Stimulated activated CD8-positive, alpha-beta memory T cell treated with anti-CD3 and anti-CD28 coated beads, Interleukin-2, amount 100 ng/mL, for 1 hour (primary cell): ENCODE measurements around the gene GRK4.
"Not testable (repeated sequence)": the region's sequence is repeated elsewhere in the genome, so short reads cannot be mapped to it uniquely, and the experiment has no call there.

Experiments used
- DNase-seq, 2 donors: peaks; one replicate each; pipeline ENCODE4 v3.0.0-alpha.2; 2020; ENCODE audit warnings: low read depth in 2 of 2

The GRK4 gene

DNA sequence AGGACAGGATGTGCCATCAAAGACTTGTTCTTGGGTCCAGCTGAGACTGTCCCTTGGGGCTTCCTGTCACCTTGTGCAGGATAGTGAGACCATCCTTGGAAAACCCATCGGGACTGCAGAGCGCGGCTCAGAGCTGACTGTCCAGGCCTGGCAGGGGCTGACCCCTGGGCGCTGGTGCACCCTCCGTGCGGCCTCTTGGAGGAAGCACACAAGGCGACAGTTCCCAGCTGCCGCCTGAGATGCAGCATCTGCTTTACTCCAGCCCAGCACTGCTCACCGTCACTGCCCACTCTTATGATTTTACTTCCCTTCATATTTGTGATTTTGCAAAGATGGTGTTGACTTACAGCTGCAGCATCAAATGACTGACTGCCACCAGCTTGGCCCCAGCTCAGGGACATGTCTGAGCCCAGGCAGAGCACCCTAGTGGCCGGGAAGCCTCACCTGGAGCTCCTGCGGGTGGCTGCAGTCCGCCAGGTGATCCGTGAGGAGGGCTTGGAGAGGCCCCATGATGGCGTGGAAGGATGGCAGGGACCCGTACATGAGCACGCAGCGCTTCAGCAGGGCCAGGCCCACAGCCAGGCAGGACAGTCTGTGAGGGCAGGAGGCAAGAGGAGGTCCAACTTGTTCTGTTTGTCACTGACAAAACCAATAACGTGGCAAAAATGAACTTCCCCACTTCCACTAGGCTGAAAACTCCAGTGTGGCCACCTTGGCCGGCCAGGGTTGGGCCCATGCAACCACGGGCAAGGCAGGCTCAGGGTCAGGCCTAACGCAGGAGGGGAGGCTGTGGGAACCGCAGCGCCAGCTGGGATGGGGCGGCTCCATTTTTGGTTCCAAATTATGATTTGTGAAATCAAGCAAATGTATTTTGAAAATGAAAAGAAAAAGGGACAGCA is 22.0 kb upstream of the GRK4 start:
- DNase-seq = no peak

DNA sequence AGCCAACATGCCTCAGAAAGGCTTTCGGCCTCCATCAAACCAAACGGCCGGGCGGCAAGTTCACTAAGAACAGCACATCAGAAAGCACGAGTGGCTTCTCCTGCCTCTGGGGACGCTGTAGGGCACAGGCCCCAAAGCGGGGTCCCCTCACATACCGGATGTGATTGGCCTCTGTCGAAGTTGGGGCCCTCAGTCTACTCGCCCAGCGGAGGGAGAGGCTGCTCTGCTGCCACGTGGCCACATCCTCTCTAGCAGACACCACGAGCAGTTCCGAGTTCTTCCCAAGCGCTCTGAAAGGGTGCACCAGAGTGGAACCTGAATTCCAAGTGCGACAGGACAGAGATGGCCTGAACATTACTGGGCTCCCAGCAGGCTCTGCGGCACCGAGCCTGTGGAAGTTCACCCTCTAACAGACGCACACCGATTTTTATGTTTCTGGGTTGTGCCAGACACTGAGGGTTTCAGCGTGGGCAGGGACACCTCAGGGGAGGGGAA is 21.3 kb upstream of the GRK4 start:
- DNase-seq = no peak

DNA sequence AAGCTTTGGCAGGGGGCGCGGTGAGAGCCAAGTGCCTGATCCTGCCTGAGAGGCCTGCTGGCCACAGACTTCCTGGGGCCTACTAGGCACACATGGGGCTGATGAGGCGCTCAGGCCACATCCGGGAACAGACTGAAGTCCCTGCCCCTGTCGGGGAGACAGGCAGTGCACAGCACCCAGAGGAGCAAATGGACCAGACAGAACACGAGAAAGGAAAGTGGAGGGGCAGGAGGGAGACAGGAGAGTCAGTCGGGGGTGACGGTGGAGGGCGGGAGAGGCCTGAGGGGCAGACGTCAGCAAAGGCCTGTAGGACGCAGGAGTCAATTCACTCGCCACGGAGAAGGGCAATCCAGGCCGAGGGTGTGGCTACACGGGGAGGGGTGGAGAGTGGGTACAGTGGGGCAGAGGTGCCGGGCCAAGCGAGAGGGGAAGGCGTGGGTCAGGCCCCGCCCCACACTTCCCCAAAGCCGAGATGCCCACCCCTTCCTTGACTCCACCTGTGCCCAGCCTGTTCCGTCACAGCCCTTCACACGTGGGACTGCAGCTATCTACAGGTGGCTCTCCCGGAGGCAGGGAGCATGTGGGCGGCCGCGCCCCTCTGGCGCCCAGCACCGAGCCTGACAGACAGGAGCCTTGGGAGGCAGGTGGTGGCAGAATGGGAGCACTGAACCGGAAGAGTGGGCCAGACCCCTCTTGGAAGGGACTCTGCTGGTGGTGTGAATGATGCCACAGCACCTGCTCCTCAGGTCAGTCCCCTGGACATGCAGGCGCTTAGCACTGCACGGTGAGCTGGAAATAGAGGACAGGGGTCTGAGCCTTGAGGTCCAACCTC is 20.6 kb upstream of the GRK4 start:
- no peak for DNase-seq

DNA sequence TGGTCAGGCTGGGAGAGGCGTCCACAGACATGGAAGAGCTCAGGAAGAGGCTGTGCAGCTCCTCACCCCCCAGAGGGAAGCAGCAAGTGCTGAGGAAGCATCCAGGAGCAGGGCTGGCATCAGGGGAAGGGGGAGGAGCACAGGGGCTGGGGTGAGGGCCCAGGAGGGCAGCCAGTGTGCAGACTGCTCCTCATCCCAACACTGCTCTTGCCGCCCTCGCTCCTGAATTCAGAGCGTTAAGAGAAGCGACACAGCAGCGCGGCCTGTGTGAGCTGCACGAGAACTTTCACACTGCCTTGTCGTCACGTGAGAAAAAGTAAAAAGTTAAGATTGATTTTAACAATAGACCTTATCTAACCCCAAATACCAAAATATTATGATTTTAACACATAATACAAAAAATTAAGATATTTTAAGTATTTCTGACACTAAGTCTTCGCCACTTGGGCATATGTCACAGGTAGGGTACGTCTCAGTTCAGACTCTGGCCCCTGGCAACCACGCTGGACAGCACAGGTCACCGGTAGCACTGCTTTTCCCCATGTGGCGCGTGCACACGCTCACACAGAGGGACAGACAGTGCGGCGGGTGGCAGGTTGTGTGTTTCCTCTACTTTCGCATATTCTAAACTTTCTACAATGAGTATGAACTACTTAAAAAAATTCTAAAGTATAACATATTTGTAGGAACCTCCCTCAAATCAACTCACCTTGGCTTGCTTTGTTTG is 19.8 kb upstream of the GRK4 start:
- DNase-seq = no peak

DNA sequence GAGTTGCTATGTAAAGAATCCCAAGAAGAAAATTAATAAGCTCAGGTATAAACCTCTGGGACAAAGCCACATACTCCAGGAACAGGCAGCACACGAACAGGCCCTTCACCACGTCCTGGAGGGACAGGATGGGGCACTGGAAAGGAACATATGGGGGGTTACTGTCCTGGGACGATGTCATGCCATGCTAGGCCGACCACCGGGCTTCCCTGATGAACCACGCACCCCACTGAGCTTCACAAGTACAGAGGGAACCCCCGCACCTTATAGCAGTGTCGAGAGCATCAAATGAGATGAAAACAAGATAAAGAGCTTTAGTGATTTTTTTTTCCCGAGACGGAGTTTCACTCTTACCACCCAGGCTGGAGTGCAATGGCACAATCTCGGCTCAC is 19.3 kb upstream of the GRK4 start:
- no peak for DNase-seq

DNA sequence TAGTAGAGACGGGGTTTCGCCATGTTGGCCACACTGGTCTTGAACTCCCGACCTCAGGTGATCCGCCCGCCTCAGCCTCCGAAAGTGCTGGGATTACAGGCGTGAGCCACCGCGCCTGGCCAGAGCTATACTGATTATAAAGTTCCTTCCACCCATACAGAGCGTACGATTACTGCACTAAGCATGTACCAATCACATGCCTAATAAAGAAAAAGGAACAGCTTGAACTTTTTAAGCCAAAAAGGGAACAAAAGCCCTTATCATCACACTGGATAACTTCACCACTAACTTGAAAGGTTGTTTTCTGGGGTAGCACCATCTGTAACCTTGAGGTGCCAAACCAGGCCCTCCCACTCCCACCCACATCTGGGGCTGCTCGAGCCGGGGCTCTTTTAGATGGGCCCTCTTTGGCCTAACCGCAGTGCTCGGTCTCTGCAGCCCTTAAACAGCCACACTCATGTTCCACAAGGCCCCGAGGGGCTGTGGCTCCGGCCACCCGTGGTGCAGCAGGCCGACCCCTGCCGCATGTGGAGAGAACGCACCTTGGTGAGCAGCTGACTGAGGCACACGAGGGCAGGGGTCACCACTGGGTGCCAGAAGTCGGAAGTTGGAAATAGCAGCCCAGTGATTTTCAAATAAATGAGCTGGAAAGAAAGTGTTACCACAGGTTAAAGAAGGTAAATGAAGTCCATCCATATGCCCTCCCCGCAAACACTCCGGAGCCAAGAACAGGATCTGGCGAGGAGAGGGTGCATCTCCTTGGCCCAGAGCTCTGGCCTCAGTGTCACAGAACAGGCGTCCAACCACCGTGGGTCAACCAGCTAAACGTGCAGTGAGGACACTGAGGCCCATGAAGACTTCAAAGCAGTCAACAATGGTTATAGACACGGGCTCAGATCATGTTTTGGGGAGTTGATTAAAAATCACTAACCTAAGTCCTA is 18.5 kb upstream of the GRK4 start:
- no peak for DNase-seq

DNA sequence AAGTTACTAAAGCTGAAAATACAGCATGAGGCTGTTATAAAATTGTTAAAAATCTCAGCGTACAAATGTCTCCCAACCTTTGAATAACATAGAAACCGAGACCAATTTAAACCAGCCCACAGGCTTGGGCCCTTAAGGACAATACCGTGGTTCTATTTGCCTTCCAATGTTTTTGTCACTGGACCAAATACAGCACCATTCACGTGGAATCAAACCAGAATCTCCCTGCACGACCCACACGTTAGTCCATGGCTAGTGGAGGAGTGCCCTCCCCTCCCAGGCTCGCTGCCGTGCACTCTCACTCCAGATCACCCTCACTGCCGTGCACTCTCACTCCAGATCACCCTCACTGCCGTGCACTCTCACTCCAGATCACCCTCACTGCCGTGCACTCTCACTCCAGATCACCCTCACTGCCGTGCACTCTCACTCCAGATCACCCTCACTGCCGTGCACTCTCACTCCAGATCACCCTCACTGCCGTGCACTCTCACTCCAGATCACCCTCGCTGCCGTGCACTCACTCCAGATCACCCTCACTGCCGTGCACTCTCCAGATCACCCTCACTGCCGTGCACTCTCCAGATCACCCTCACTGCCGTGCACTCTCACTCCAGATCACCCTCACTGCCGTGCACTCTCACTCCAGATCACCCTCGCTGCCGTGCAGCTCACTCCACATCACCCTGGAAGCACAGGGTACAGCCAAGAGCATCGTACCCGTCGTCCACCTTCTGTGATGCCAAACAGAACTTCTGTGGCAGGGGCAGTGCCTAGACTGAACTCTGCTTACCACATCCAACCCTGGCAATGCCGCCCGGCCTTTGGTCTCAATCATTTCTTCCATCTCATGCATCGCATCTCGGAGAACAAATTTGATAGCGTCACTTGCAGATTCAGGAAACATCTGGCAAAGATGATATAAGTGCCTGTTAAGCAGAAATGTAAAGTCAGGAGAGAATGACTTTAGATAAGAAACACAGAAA is 17.5 kb upstream of the GRK4 start:
- DNase-seq = not testable (repeated sequence)

DNA sequence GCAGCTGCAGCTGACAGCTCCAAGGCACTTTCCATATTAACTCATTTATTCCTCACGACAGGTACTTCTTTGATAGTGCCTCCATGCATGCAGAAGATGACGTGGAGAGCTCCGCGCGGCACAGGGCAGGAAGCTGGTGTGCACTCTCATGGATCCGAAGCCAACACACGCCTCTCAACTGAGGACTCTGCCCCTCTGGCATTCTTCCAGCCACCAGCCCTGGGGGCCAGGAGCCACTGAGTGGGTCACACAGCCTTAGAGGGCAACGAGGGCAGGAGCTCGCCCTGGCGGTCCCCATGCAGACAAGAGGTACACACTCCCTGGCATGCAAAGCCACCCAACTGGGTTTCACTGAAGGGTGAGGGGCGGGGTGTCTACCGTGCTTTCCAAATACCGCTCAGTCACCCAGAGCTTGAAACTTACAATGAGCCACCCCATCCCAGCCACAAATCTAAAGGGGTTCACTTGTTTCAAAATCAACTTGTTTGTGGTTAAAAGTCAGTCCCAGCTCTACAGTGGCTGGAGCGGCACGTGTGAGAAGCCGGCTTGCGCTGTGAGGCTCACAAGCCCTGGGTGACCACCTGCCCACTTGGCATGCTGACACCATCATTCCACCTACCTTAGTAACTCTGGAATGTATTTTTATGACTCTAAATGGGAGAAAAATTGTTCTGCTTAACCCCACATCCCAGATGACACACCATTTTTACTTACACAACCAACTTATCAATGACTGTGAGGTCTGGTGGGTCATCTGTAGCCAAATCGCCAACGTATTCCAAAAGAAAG is 16.4 kb upstream of the GRK4 start:
- DNase-seq = no peak

DNA sequence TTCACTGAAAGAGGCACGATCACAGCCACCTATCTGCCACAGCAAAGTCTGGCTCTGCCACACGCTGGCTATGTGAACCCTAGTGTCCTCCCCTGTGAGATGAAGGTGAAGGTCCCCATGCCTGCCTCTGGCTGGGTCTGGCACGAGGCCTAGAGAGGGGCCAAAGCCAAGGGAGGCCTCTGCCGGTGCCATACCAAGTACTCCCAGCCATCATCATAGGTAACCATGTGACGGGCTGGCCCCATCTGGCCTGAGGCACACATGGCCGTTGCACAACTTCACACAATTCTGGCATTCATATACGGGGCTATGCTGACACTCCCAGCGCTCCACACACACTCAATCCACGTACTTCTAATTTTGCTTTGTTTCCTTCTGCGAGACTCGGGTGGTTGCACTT is 15.4 kb upstream of the GRK4 start:
- no peak for DNase-seq

DNA sequence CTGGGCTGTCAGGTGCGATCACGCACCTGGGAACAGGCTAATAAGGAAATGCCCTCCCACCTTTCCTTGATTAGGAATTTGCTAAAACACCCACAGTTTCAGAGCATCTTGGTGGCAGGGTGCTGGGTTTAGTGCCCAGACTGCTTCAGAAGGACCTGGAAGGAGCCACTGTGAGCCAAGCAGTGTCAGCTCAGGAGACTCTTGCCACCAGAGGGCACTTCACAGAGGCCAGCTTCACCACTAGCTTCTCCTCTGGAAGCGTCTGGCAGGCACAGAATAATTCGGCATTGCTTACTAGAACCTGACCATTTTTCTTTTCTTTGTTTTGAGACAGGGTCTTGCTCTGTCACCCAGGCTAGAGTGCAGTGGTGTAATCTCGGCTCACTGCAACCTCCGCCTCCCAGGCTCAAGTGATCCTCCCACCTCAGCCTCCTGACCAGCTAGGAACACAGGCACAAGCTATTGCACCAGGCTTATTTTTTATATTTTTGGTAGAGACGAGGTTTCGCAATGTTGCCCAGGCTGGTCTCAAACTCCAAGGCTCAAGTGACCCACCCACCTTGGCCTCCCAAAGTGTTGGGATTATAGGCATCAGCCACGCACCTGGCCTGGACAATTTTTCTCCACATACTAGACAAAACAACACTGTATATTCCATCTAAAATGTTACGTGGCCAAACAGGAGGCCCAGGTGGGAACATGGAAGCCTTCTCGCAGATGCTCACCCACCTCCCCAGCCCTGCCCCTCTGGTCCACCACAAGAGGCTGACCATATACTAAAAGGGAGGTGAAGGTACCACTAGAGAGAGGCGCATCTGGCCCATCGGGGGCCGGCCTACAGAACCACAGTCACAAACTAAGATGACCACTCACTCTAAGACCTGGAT is 14.2 kb upstream of the GRK4 start:
- no peak for DNase-seq

DNA sequence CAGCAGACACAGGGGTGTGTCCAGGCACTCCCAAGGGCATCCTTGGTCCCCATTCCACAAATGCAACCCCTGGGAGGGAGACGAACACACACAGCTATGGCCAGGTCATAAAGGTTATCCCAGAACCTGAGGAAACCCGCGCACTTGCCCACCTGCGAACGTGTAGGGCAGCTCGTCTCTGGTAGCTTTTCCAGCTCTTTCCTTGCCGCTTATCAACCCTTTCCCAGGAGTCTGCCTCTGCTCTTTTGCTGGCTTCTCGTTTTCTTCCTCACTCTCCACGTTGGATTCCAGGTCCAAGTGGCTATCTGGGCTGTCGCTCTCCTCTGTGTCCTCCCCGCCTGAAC is 13.6 kb upstream of the GRK4 start:
- no peak for DNase-seq

DNA sequence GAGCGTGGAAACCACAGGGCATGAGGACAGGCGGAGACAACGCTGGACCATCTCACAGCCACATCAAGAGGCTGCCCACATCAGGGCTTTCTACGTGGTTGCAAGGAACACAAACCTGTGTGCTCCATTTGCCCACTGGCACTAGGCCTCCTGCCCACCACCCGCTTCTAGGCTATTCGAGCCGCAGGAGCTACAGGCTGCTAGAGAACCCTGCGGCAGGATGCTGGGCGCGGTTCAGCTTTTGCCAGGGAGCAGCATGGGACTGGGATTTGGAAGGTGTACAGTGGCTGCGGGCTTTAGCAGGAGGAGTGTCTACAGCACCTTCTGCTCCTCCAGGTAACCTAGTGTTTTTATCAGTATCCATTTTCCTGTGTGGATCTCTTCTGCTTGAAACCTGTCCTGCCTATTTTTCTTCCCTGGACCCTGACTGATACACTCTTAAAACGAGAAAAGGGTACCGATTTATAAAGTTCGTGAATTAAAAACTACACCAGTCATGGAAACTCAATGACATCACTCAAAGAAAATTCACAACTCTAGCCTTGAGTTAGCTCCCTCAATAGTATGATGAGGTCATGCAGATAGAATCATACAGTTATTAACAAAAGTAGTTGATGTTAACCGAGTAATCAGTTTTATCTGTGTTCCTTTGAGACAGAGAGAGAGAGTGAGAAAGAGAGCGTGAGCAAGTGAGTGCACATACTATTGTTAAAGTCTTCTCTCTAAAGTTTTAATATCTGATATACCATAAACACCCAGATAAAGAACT is 13.0 kb upstream of the GRK4 start:
- no peak for DNase-seq

DNA sequence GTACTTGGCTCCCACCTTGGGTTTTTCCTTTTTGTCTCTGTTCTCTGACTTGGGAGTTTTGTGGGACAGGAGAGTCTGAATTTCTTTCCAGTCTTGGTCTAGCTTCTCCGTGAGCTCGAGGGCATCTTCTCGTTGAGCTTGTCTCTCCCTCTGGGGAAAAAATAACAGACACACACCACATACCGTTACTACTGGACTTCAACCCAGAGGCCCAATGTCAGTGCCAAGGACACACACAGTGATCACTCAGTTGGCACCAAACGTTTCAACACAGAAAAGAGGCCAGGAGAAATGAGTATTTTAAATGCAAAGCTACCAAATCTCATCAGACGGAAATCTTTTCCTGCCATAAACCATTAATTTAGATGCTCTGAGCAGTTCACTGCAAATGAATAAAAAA is 9.9 kb upstream of the GRK4 start:
- no peak for DNase-seq

DNA sequence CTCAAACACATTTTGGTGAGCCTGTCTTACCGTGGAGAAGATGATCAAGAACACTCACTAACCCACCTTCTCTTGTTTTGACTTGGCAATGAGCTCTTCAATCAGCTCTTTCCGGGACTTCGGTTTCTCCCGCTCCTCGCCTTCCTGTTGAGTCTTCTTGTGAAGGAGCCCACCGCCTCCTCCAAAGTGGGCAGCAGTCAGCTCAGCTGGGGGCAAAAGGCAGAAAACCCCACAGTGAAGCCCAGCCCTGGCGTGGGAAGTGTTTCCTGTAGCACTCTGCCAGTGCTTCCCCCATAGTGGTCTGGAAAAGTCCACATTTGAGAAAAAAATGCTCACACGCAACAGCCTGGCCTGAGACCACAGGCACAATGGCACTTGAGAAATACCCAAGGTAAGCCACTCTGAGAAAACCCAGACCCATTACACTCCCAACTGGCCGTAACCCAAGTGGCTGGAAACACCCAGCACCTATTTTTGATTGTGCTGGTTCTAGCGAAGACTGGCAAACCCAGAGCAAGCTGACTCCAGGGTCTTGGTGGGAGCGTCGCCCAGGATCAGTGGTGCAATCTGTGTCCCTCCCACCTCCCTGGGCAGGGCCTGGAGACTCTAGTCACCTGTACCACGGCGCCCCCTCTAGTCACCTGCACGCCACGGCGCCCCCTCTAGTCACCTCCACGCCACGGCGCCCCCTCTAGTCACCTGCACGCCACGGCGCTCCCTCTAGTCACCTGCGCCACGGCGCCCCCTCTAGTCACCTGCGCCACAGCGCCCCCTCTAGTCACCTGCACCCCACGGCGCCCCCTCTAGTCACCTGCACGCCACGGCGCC is 8.8 kb upstream of the GRK4 start:
- DNase-seq = no peak

DNA sequence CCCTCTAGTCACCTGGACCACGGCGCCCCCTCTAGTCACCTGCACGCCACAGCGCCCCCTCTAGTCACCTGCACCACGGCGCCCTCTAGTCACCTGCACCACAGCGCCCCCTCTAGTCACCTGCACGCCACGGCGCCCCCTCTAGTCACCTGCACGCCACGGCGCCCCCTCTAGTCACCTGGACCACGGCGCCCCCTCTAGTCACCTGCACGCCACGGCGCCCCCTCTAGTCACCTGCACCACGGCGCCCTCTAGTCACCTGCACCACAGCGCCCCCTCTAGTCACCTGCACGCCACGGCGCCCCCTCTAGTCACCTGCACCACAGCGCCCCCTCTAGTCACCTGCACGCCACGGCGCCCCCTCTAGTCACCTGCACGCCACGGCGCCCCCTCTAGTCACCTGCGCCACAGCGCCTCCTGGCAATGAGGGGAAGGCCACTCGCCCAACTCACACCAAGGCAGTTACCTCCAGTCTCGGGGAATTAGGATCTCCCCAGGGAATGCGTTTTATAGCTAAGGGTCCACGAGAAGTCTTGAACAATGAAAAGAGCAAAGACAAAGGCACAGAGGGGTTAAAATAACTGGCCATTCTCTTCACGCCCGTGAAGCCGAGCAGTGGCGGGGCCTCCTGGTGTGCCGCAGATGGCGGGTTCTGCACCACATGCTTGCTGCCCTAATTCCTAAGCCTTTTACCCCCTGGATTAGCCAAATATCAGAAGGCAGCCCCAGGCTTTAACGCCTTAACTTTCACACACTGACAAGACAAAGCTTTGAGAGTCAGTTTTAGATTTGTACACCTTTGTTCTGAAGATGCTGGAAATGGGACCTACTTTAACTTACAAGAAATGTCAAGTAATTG is 8.0 kb upstream of the GRK4 start:
- not testable (repeated sequence) for DNase-seq
